ENCODE results near the gene WRAP73. TPM values are rescaled to one million over a fixed set of nuclear protein-coding genes. Genes with fewer than 3 reads are reported as not detected.
A peak's percentile ranks its signal among the peaks of the same experiment; 100 is the strongest.

The WRAP73 gene
- total RNA-seq, 1 donor from 2014 or later, result 19.0 TPM

GRCh38 chr1:3697104-3697503 is 47.2 kb upstream of the WRAP73 start:
- Mint-ChIP-seq H3K4me3 (ENCODE audit: unreplicated experiment) (no peak overlapping the region), H3K27ac (ENCODE audit: unreplicated experiment) (no peak overlapping the region), H3K4me1 (ENCODE audit: unreplicated experiment) (no peaks in the 10 kb centered on the region), H3K36me3 (ENCODE audit: low read depth, unreplicated experiment) (no peaks in the 10 kb centered on the region), H3K9me3 (ENCODE audit: unreplicated experiment) (no peaks in the 10 kb centered on the region), H3K27me3 (ENCODE audit: unreplicated experiment) (peaks cover 15% of the 10 kb centered on the region)
- TF ChIP-seq, protein P1, sequence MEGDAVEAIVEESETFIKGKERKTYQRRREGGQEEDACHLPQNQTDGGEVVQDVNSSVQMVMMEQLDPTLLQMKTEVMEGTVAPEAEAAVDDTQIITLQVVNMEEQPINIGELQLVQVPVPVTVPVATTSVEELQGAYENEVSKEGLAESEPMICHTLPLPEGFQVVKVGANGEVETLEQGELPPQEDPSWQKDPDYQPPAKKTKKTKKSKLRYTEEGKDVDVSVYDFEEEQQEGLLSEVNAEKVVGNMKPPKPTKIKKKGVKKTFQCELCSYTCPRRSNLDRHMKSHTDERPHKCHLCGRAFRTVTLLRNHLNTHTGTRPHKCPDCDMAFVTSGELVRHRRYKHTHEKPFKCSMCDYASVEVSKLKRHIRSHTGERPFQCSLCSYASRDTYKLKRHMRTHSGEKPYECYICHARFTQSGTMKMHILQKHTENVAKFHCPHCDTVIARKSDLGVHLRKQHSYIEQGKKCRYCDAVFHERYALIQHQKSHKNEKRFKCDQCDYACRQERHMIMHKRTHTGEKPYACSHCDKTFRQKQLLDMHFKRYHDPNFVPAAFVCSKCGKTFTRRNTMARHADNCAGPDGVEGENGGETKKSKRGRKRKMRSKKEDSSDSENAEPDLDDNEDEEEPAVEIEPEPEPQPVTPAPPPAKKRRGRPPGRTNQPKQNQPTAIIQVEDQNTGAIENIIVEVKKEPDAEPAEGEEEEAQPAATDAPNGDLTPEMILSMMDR (IDR thresholded peaks at IDR 0.05; ENCODE audit: unreplicated experiment), result no peak
- DNase-seq (ENCODE audit: low spot score), result no peak

- H3K4me3 Mint-ChIP-seq (ENCODE audit: unreplicated experiment), result no peak overlapping the region
- H3K27me3 Mint-ChIP-seq (ENCODE audit: unreplicated experiment), result peaks cover 17% of the 10 kb centered on the region
- TF ChIP-seq, protein P1 (IDR thresholded peaks at IDR 0.05; ENCODE audit: unreplicated experiment), result no peak
- H3K4me1 Mint-ChIP-seq (ENCODE audit: unreplicated experiment), result no peaks in the 10 kb centered on the region
- no peak for DNase-seq (ENCODE audit: low spot score)
- H3K36me3 Mint-ChIP-seq (ENCODE audit: low read depth, unreplicated experiment), result no peaks in the 10 kb centered on the region
- no peak overlapping the region for H3K27ac Mint-ChIP-seq (ENCODE audit: unreplicated experiment)
- H3K9me3 Mint-ChIP-seq (ENCODE audit: unreplicated experiment), result no peaks in the 10 kb centered on the region
These were observed 46.8 kb upstream of the WRAP73 start for GRCh38 chr1:3696689-3697088.

GRCh38 chr1:3695326-3696217 is 45.7 kb upstream of the WRAP73 start:
- TF ChIP-seq, protein P1 (IDR thresholded peaks at IDR 0.05; ENCODE audit: unreplicated experiment), result peak; percentile 77
- H3K27ac Mint-ChIP-seq (ENCODE audit: unreplicated experiment), result no peak overlapping the region
- peak; percentile 83 for DNase-seq (ENCODE audit: low spot score)

DNA sequence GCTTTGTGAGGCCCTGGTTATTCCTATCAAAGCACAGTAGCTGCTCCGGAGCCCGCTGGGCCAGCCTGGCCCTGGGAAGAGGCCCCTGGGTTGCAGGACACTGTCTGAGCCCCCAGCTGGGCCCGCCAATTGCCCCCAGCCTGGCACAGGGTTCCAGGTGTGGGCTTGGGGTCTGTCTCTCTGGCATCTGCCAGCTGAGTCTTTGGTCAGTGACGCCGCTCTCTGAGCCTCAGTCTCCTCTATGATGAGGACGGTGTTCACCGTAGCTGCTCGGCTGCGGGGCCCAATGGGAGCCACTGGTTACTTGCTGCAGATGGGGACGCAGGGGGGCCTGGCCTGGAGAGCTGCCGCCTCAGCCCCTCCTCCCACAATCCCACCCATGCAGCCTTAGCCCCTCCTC is 43.4 kb upstream of the WRAP73 start:
- TF ChIP-seq, protein P1 (IDR thresholded peaks at IDR 0.05; ENCODE audit: unreplicated experiment), result no peak
- H3K27ac Mint-ChIP-seq (ENCODE audit: unreplicated experiment), result no peak overlapping the region
- peaks cover 7% of the 10 kb centered on the region for H3K4me1 Mint-ChIP-seq (ENCODE audit: unreplicated experiment)

More at GRCh38 chr1:3695326-3696217, 45.7 kb upstream of the WRAP73 start:
- Mint-ChIP-seq H3K36me3 (ENCODE audit: low read depth, unreplicated experiment) (no peaks in the 10 kb centered on the region), H3K4me3 (ENCODE audit: unreplicated experiment) (no peak overlapping the region), H3K9me3 (ENCODE audit: unreplicated experiment) (no peaks in the 10 kb centered on the region), H3K27me3 (ENCODE audit: unreplicated experiment) (peaks cover 21% of the 10 kb centered on the region), H3K4me1 (ENCODE audit: unreplicated experiment) (no peaks in the 10 kb centered on the region)

GRCh38 chr1:3692598-3692997 is 42.7 kb upstream of the WRAP73 start:
- Mint-ChIP-seq H3K4me3 (ENCODE audit: unreplicated experiment) (peak overlapping the region; percentile 8), H3K27ac (ENCODE audit: unreplicated experiment) (no peak overlapping the region), H3K36me3 (ENCODE audit: low read depth, unreplicated experiment) (no peaks in the 10 kb centered on the region), H3K27me3 (ENCODE audit: unreplicated experiment) (peaks cover 21% of the 10 kb centered on the region), H3K9me3 (ENCODE audit: unreplicated experiment) (no peaks in the 10 kb centered on the region), H3K4me1 (ENCODE audit: unreplicated experiment) (peaks cover 9% of the 10 kb centered on the region)
- DNase-seq (ENCODE audit: low spot score), result no peak
- TF ChIP-seq, protein P1 (IDR thresholded peaks at IDR 0.05; ENCODE audit: unreplicated experiment), result no peak

More for the DNA sequence above, 43.4 kb upstream of the WRAP73 start:
- no peak for DNase-seq (ENCODE audit: low spot score)
- no peaks in the 10 kb centered on the region for H3K9me3 Mint-ChIP-seq (ENCODE audit: unreplicated experiment)
- H3K4me3 Mint-ChIP-seq (ENCODE audit: unreplicated experiment), result peak overlapping the region; percentile 8
- peaks cover 21% of the 10 kb centered on the region for H3K27me3 Mint-ChIP-seq (ENCODE audit: unreplicated experiment)
- H3K36me3 Mint-ChIP-seq (ENCODE audit: low read depth, unreplicated experiment), result no peaks in the 10 kb centered on the region

Data from endothelial cell (in vitro differentiated cells).